K562 (cell line): ENCODE results near the gene CDK14. TPM values are rescaled to one million over a fixed set of nuclear protein-coding genes. Genes with fewer than 3 reads are reported as not detected.

ENCODE experiments used
- ATAC-seq: fragments of 200-7000 bp; cut with Tn5 transposase; 3 replicates; pipeline ENCODE4 v1.9.1; 2020; ENCODE audit warnings: moderate library complexity
- BruUV-seq: library from RNA; stranded (reverse); fragments of 400-500 nt; replicated peaks from 2 replicates; lab custom pipeline; 2021; lab: Mats Ljungman, UMichigan
- CTCF ChIA-PET: fragments of 300-600 bp; formaldehyde crosslinking; extraction: SDS; loops from one replicate; lab custom pipeline; 2021; ENCODE audit warnings: low intra/inter-chr PET ratio; lab: Yijun Ruan, JAX
- POLR2A ChIA-PET: fragments of 300-600, 350-650 bp; sonication (Branson Sonifier 250); formaldehyde crosslinking; extraction: SDS; loops from one replicate; lab custom pipeline; 2021; ENCODE audit warnings: antibody characterized with exemption, inconsistent platforms; lab: Yijun Ruan, JAX
- DNase-seq, 4 experiments: peaks; one replicate each; pipeline versions ENCODE4 v3.0.0 to v3.0.0-alpha.2; 2011 to 2018; ENCODE audit warnings: low spot score in 3 of 4, mixed read lengths in 3 of 4; ENCODE audit errors: extremely low read depth in 1 of 4
- FAIRE-seq: peaks from 2 replicates; lab custom pipeline; 2011; peaks lifted over from hg19 to GRCh38; lab: Jason Lieb, UNC
- H2AFZ ChIP-seq: 2 replicates; pipeline ENCODE4 v1.6.0; 2011; ENCODE audit warnings: low read depth, low read length, control low read depth, inconsistent platforms
- H3K27ac ChIP-seq: fragments of 200-600 bp; 3 replicates; pipeline ENCODE4 v1.8.0; 2011; ENCODE audit warnings: low read depth, mild to moderate bottlenecking, control low read depth, inconsistent platforms, low read length, moderate library complexity, mixed read lengths; ENCODE audit errors: extremely low read depth
- H3K27me3 ChIP-seq, 2 experiments: fragments of 300-600 bp in 1 of 2; 2 replicates in 1 of 2; 3 replicates in 1 of 2; pipeline versions ENCODE4 v1.6.0 to v1.8.0; 2011; ENCODE audit warnings: inconsistent platforms in 2 of 2, low read length in 2 of 2, mild to moderate bottlenecking in 1 of 2, mixed read lengths in 1 of 2, moderate library complexity in 1 of 2; ENCODE audit not compliant: control insufficient read depth in 2 of 2, insufficient read depth in 2 of 2
- H3K36me3 ChIP-seq: fragments of 300-600 bp; 3 replicates; pipeline ENCODE4 v1.8.0; 2011; ENCODE audit warnings: mild to moderate bottlenecking, low read length, inconsistent platforms; ENCODE audit not compliant: control insufficient read depth, insufficient read depth
- H3K4me1 ChIP-seq, 2 experiments: fragments of 200-600 bp in 1 of 2; replicated peaks in 1 of 2; 2 replicates in 1 of 2; 3 replicates in 1 of 2; pipeline versions ENCODE4 v1.5.1 to v1.8.0; 2011; ENCODE audit warnings: inconsistent platforms in 2 of 2, low read length in 2 of 2, mild to moderate bottlenecking in 1 of 2, mixed read lengths in 1 of 2, moderate library complexity in 1 of 2; ENCODE audit not compliant: control insufficient read depth in 2 of 2, insufficient read depth in 2 of 2
- H3K4me2 ChIP-seq: 2 replicates; pipeline ENCODE4 v1.6.1; 2011; ENCODE audit warnings: low read length, control low read depth, inconsistent platforms, mixed read lengths; ENCODE audit not compliant: insufficient read depth
- H3K4me3 ChIP-seq: fragments of 200-600 bp; sonication (generic), shearing (Covaris generic); 2 replicates; pipeline ENCODE4 v1.5.1; 2016; ENCODE audit warnings: control low read depth, inconsistent platforms
- H3K79me2 ChIP-seq: fragments of 200-600 bp; 3 replicates; pipeline ENCODE4 v1.8.0; 2011; ENCODE audit warnings: low read length, inconsistent platforms; ENCODE audit not compliant: control insufficient read depth, insufficient read depth
- H3K9ac ChIP-seq, 2 experiments: 2 replicates each; pipeline versions ENCODE4 v1.6.0 to v1.6.1; 2011; ENCODE audit warnings: low read depth in 2 of 2, low read length in 2 of 2, control low read depth in 1 of 2, inconsistent platforms in 1 of 2, mild to moderate bottlenecking in 1 of 2, mixed read lengths in 1 of 2; ENCODE audit not compliant: insufficient read depth in 1 of 2
- H3K9me1 ChIP-seq: one replicate; pipeline ENCODE4 v1.6.0; 2011; ENCODE audit warnings: inconsistent platforms, mild to moderate bottlenecking, low read length, moderate library complexity; ENCODE audit not compliant: control insufficient read depth, insufficient read depth
- H3K9me3 ChIP-seq: replicated peaks from 2 replicates; pipeline ENCODE4 v1.5.1; 2011; ENCODE audit warnings: low read depth, low read length, inconsistent platforms; ENCODE audit not compliant: control insufficient read depth, insufficient read depth
- H4K20me1 ChIP-seq: replicated peaks from 2 replicates; pipeline ENCODE4 v1.6.1; 2011; ENCODE audit warnings: low read length, inconsistent platforms, mixed read lengths; ENCODE audit not compliant: control insufficient read depth, insufficient read depth
- C11orf30 ChIP-seq: fragments of 450-650 bp; IDR thresholded peaks from 2 replicates; pipeline ENCODE4 v1.6.1; 2016; ENCODE audit warnings: low read depth, mild to moderate bottlenecking
- HMG20A ChIP-seq: fragments of 450-650 bp; formaldehyde crosslinking; conservative IDR thresholded peaks from 2 replicates; pipeline ENCODE4 v1.4.0; 2020; ENCODE audit warnings: mild to moderate bottlenecking, mixed read lengths
- MAFF ChIP-seq: IDR thresholded peaks from 2 replicates; pipeline ENCODE4 v1.6.1; 2012; ENCODE audit warnings: low read length, improper control_type of control experiment
- MAFG ChIP-seq: fragments of 450-650 bp; conservative IDR thresholded peaks from 2 replicates; pipeline ENCODE4 v1.6.1; 2016; ENCODE audit warnings: missing genetic modification characterization, missing compliant biosample characterization
- MAFK ChIP-seq: IDR thresholded peaks from 2 replicates; pipeline ENCODE4 v1.6.1; 2011; ENCODE audit warnings: low read length, improper control_type of control experiment
- MCM7 ChIP-seq, 2 experiments: fragments of 450-650 bp; IDR thresholded peaks; 2 replicates each; pipeline ENCODE4 v1.6.1; 2016 to 2018
- MGA ChIP-seq: fragments of 450-650 bp; IDR thresholded peaks from 2 replicates; pipeline ENCODE4 v1.6.1; 2016; ENCODE audit warnings: mild to moderate bottlenecking, moderate library complexity
- RFX1 ChIP-seq: fragments of 450-650 bp; IDR thresholded peaks from 2 replicates; pipeline ENCODE4 v1.6.1; 2016; ENCODE audit warnings: mild to moderate bottlenecking, moderate library complexity
- SMAD1 ChIP-seq: fragments of 150-350 bp; IDR thresholded peaks from 2 replicates; pipeline ENCODE4 v1.6.1; 2014; ENCODE audit warnings: low read length, low read depth; ENCODE audit not compliant: partially characterized antibody
- ZNF316 ChIP-seq: fragments of 450-650 bp; IDR thresholded peaks from 2 replicates; pipeline ENCODE4 v1.6.1; 2016
- ZNF699 ChIP-seq: fragments of 250-450 bp; sonication (Bioruptor Pico); IDR thresholded peaks from 2 replicates; pipeline ENCODE4 v1.8.0; 2021; ENCODE audit warnings: mild to moderate bottlenecking, moderate library complexity; ENCODE audit not compliant: insufficient replicate concordance
- WGBS: fragments of 100-300 bp; shearing (Covaris generic); methylation state at CpG from one replicate; pipeline ENCODE4 v1.1.6; 2016; ENCODE audit warnings: low coverage, mixed read lengths; ENCODE audit not compliant: insufficient coverage; ENCODE audit errors: missing lambda C conversion rate; 5-methylcytosine and 5-hydroxymethylcytosine counted together
- in situ Hi-C: fragments of 300-500 bp; cut with MboI; formaldehyde crosslinking; loops from 4 replicates; pipeline ENCODE4 v1.15.0; 2018; ENCODE audit warnings: inconsistent platforms, mixed read lengths
- intact Hi-C: fragments of 100-400 bp; cut with micrococcal nuclease; formaldehyde crosslinking; loops from 2 replicates; pipeline ENCODE4 v1.14.2; 2022
- polyA plus RNA-seq, 8 experiments: library from polyadenylated mRNA; depleted of rRNA in 4 of 8; stranded (reverse) in 5 of 8; unstranded in 3 of 8; fragments of >200 nt; fragmentation: Nextera tagmentation in 2 of 8; fragmentation: Illumina TruSeq in 1 of 8; extraction: Ambion mirVana in 2 of 8; extraction: Trizol in 1 of 8; gene quantifications; 2 replicates each; pipeline versions ENCODE4 v1.2.1 to v1.2.3, GENCODE V29; 2011 to 2014; ENCODE audit warnings: inconsistent platforms in 1 of 8, missing spikeins in 1 of 8
- total RNA-seq, 7 experiments: library from RNA; depleted of rRNA in 6 of 7; stranded (reverse); fragments of >200 nt in 6 of 7; fragmentation: Illumina TruSeq in 2 of 7; extraction: Trizol in 2 of 7; gene quantifications; 2 replicates each; pipeline versions ENCODE4 v1.2.1 to v1.2.3, GENCODE V29; 2011 to 2021; ENCODE audit warnings: low replicate concordance in 1 of 7

Gene CDK14
- total and polyA plus RNA-seq, 9 of the 15 experiments (the other 6 are each of a cell fraction or from before 2014, with no cell fraction given) = 0.03 to 0.91 (median 0.16) TPM

- ATAC-seq = no peak
- in situ Hi-C loops (no loop called here), intact Hi-C loops (no loop called here)
- TF ChIP-seq MAFG (tag) (peak; percentile 57), HMG20A (CRISPR knock-in tag) (no peak), MAFK (peak; percentile 18; the same call in 1 of the 2 replicates), ZNF316 (peak; percentile 80), MCM7 (IDR thresholded peaks at IDR 0.05) (no peak), ZNF699 (CRISPR knock-in tag) (no peak), RFX1 (peak; percentile 53), C11orf30 (peak; percentile 45; the same call in 1 of the 2 replicates), MGA (no peak), MAFF (peak; percentile 27; the same call in 1 of the 2 replicates), SMAD1 (no peak)
- no peaks in the 10 kb centered on the region for H3K79me2 ChIP-seq
- H2AFZ ChIP-seq = no peak overlapping the region
- FAIRE-seq = no peak
- H3K27ac ChIP-seq = no peak overlapping the region
- DNase-seq = no peak
- 3% methylated on average over 7 of the region's 7 CpGs for WGBS
- H3K9me1 ChIP-seq = no peaks in the 10 kb centered on the region
- no peaks in the 10 kb centered on the region for H3K4me1 ChIP-seq
- H3K9me3 ChIP-seq = no peaks in the 10 kb centered on the region
- H4K20me1 ChIP-seq = no peaks in the 10 kb centered on the region
- BruUV-seq = no TSS peak
- H3K36me3 ChIP-seq = no peaks in the 10 kb centered on the region
- H3K4me3 ChIP-seq = no peak overlapping the region
- CTCF ChIA-PET = no interaction called here
- POLR2A ChIA-PET = no interaction called here
- H3K9ac ChIP-seq = no peak overlapping the region
- H3K4me2 ChIP-seq = no peak overlapping the region
- H3K27me3 ChIP-seq = no peaks in the 10 kb centered on the region
These were observed 356.1 kb downstream of the CDK14 start for GRCh38 chr7:90951986-90952954.
